ENCODE results near the gene ZPR1.
"Not testable (repeated sequence)": the region's sequence is repeated elsewhere in the genome, so short reads cannot be mapped to it uniquely, and the experiment has no call there.

ZPR1 gene

GRCh38 chr11:116756044-116756443 is 31.8 kb downstream of the ZPR1 start:
- H3K4me1 ChIP-seq (ENCODE audit: control insufficient read depth, insufficient read depth, low read length); H3K4me3 ChIP-seq (ENCODE audit: low read length): not testable (repeated sequence)
- H3K36me3 ChIP-seq (ENCODE audit: control insufficient read depth, insufficient read depth, low read length), result peaks cover 19% of the 10 kb centered on the region

GRCh38 chr11:116750070-116750718 is 37.6 kb downstream of the ZPR1 start:
- H3K27me3 ChIP-seq (ENCODE audit: control insufficient read depth, insufficient read depth, low read length), result no peaks in the 10 kb centered on the region
- H3K27ac ChIP-seq (ENCODE audit: low read depth, low read length), result no peak overlapping the region
- H3K4me3 ChIP-seq (ENCODE audit: low read length), result no peak overlapping the region
- H3K36me3 ChIP-seq (ENCODE audit: control insufficient read depth, insufficient read depth, low read length), result peaks cover 17% of the 10 kb centered on the region
- no peaks in the 10 kb centered on the region for H3K4me1 ChIP-seq (ENCODE audit: control insufficient read depth, insufficient read depth, low read length)
- H3K9ac ChIP-seq (ENCODE audit: low read length), result no peak overlapping the region

More at GRCh38 chr11:116756044-116756443, 31.8 kb downstream of the ZPR1 start:
- H3K27ac ChIP-seq (ENCODE audit: low read depth, low read length); H3K27me3 ChIP-seq (ENCODE audit: control insufficient read depth, insufficient read depth, low read length); H3K9ac ChIP-seq (ENCODE audit: low read length): not testable (repeated sequence)

- Histone ChIP-seq H3K4me1 (ENCODE audit: control insufficient read depth, insufficient read depth, low read length) (no peaks in the 10 kb centered on the region), H3K27me3 (ENCODE audit: control insufficient read depth, insufficient read depth, low read length) (no peaks in the 10 kb centered on the region), H3K36me3 (ENCODE audit: control insufficient read depth, insufficient read depth, low read length) (no peaks in the 10 kb centered on the region), H3K9ac (ENCODE audit: low read length) (no peak overlapping the region), H3K4me3 (ENCODE audit: low read length) (no peak overlapping the region), H3K27ac (ENCODE audit: low read depth, low read length) (no peak overlapping the region)
Measured at GRCh38 chr11:116742104-116742503, 45.7 kb downstream of the ZPR1 start.

GRCh38 chr11:116740741-116741140 is 47.1 kb downstream of the ZPR1 start:
- H3K27me3 ChIP-seq (ENCODE audit: control insufficient read depth, insufficient read depth, low read length), result no peaks in the 10 kb centered on the region
- no peak overlapping the region for H3K4me3 ChIP-seq (ENCODE audit: low read length)
- no peaks in the 10 kb centered on the region for H3K4me1 ChIP-seq (ENCODE audit: control insufficient read depth, insufficient read depth, low read length)
- no peak overlapping the region for H3K9ac ChIP-seq (ENCODE audit: low read length)
- no peak overlapping the region for H3K27ac ChIP-seq (ENCODE audit: low read depth, low read length)
- H3K36me3 ChIP-seq (ENCODE audit: control insufficient read depth, insufficient read depth, low read length), result no peaks in the 10 kb centered on the region

GRCh38 chr11:116738975-116739374 is 48.8 kb downstream of the ZPR1 start:
- Histone ChIP-seq H3K4me3 (ENCODE audit: low read length) (no peak overlapping the region), H3K9ac (ENCODE audit: low read length) (no peak overlapping the region), H3K27ac (ENCODE audit: low read depth, low read length) (no peak overlapping the region), H3K27me3 (ENCODE audit: control insufficient read depth, insufficient read depth, low read length) (no peaks in the 10 kb centered on the region), H3K36me3 (ENCODE audit: control insufficient read depth, insufficient read depth, low read length) (no peaks in the 10 kb centered on the region), H3K4me1 (ENCODE audit: control insufficient read depth, insufficient read depth, low read length) (no peaks in the 10 kb centered on the region)

- Histone ChIP-seq H3K4me3 (ENCODE audit: low read length) (no peak overlapping the region), H3K4me1 (ENCODE audit: control insufficient read depth, insufficient read depth, low read length) (no peaks in the 10 kb centered on the region), H3K27me3 (ENCODE audit: control insufficient read depth, insufficient read depth, low read length) (peaks cover 3% of the 10 kb centered on the region), H3K36me3 (ENCODE audit: control insufficient read depth, insufficient read depth, low read length) (no peaks in the 10 kb centered on the region), H3K9ac (ENCODE audit: low read length) (no peak overlapping the region), H3K27ac (ENCODE audit: low read depth, low read length) (no peak overlapping the region)
Measured at GRCh38 chr11:116736763-116737162, 51.1 kb downstream of the ZPR1 start.

GRCh38 chr11:116733969-116734508 is 53.8 kb downstream of the ZPR1 start:
- H3K27ac ChIP-seq (ENCODE audit: low read depth, low read length), result no peak overlapping the region
- H3K4me1 ChIP-seq (ENCODE audit: control insufficient read depth, insufficient read depth, low read length), result no peaks in the 10 kb centered on the region
- H3K4me3 ChIP-seq (ENCODE audit: low read length), result no peak overlapping the region
- H3K36me3 ChIP-seq (ENCODE audit: control insufficient read depth, insufficient read depth, low read length), result no peaks in the 10 kb centered on the region
- H3K9ac ChIP-seq (ENCODE audit: low read length), result no peak overlapping the region
- H3K27me3 ChIP-seq (ENCODE audit: control insufficient read depth, insufficient read depth, low read length), result peaks cover 5% of the 10 kb centered on the region

- Histone ChIP-seq H3K27me3 (ENCODE audit: control insufficient read depth, insufficient read depth, low read length) (peaks cover 5% of the 10 kb centered on the region), H3K27ac (ENCODE audit: low read depth, low read length) (no peak overlapping the region), H3K36me3 (ENCODE audit: control insufficient read depth, insufficient read depth, low read length) (no peaks in the 10 kb centered on the region), H3K4me3 (ENCODE audit: low read length) (no peak overlapping the region), H3K9ac (ENCODE audit: low read length) (no peak overlapping the region), H3K4me1 (ENCODE audit: control insufficient read depth, insufficient read depth, low read length) (no peaks in the 10 kb centered on the region)
Measured at GRCh38 chr11:116733043-116733755, 54.6 kb downstream of the ZPR1 start.

- Histone ChIP-seq H3K9ac (ENCODE audit: low read length) (no peak overlapping the region), H3K27me3 (ENCODE audit: control insufficient read depth, insufficient read depth, low read length) (peaks cover 5% of the 10 kb centered on the region), H3K4me1 (ENCODE audit: control insufficient read depth, insufficient read depth, low read length) (no peaks in the 10 kb centered on the region), H3K36me3 (ENCODE audit: control insufficient read depth, insufficient read depth, low read length) (no peaks in the 10 kb centered on the region), H3K4me3 (ENCODE audit: low read length) (no peak overlapping the region), H3K27ac (ENCODE audit: low read depth, low read length) (no peak overlapping the region)
Measured at GRCh38 chr11:116732271-116733042, 55.4 kb downstream of the ZPR1 start.

GRCh38 chr11:116731821-116732220 is 56.0 kb downstream of the ZPR1 start:
- peaks cover 5% of the 10 kb centered on the region for H3K27me3 ChIP-seq (ENCODE audit: control insufficient read depth, insufficient read depth, low read length)
- H3K4me3 ChIP-seq (ENCODE audit: low read length), result no peak overlapping the region
- no peaks in the 10 kb centered on the region for H3K36me3 ChIP-seq (ENCODE audit: control insufficient read depth, insufficient read depth, low read length)
- no peaks in the 10 kb centered on the region for H3K4me1 ChIP-seq (ENCODE audit: control insufficient read depth, insufficient read depth, low read length)
- no peak overlapping the region for H3K9ac ChIP-seq (ENCODE audit: low read length)
- no peak overlapping the region for H3K27ac ChIP-seq (ENCODE audit: low read depth, low read length)

GRCh38 chr11:116731097-116731761 is 56.6 kb downstream of the ZPR1 start:
- no peak overlapping the region for H3K9ac ChIP-seq (ENCODE audit: low read length)
- H3K27ac ChIP-seq (ENCODE audit: low read depth, low read length), result no peak overlapping the region
- no peaks in the 10 kb centered on the region for H3K4me1 ChIP-seq (ENCODE audit: control insufficient read depth, insufficient read depth, low read length)
- peaks cover 5% of the 10 kb centered on the region for H3K27me3 ChIP-seq (ENCODE audit: control insufficient read depth, insufficient read depth, low read length)
- H3K4me3 ChIP-seq (ENCODE audit: low read length), result no peak overlapping the region
- H3K36me3 ChIP-seq (ENCODE audit: control insufficient read depth, insufficient read depth, low read length), result no peaks in the 10 kb centered on the region

- Histone ChIP-seq H3K27me3 (ENCODE audit: control insufficient read depth, insufficient read depth, low read length) (peaks cover 5% of the 10 kb centered on the region), H3K4me3 (ENCODE audit: low read length) (no peak overlapping the region), H3K9ac (ENCODE audit: low read length) (no peak overlapping the region), H3K27ac (ENCODE audit: low read depth, low read length) (no peak overlapping the region), H3K4me1 (ENCODE audit: control insufficient read depth, insufficient read depth, low read length) (no peaks in the 10 kb centered on the region), H3K36me3 (ENCODE audit: control insufficient read depth, insufficient read depth, low read length) (no peaks in the 10 kb centered on the region)
Measured at GRCh38 chr11:116730601-116731000, 57.2 kb downstream of the ZPR1 start.
